ENCODE results near the gene CCDC69. TPM values are rescaled to one million over a fixed set of nuclear protein-coding genes. Genes with fewer than 3 reads are reported as not detected.

CCDC69 gene
- total and polyA plus RNA-seq, 2 donors (not counting 1 experiment from before 2014, with no cell fraction given) = 58.7 to 125 TPM

DNA sequence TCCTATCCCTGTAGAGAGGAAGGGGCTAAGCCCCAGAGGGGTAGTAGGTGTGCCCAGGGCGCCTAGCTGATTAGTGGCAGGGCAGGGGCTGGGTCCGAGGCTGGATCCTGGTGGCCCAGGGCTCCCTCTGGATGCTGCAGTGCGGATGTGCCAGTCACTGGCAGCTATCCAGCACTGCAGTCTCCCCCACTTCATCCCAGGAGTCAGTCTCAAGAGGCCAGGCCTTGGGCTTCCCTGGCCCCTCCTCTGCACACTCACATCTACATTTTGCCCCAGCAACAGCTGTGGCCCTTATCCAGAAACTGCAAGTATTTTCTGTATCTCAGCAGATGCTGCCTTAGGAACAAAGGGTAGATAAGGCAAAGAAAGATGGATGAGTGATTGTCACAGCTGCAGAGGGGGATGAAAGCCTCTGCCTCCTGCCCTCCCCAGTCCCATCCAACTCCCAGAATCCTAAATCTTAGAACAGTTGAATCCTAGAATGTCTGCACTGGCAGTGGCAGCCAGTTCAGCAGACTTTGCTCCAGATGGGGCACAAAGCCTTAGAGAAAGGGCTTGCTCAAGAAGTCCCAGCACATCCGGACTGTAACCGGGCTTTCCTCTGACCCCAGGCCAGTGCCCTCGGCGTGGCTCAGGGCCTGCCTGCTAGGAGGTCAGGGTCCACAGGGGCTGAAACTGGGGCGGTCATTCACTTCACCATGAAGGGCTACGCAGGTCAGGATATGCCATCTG, 68.0 kb downstream of the CCDC69 start:
- H3K4me3 ChIP-seq (ENCODE audit: control extremely low read depth in 1 of 5, extremely low read depth in 1 of 5, insufficient read depth in 1 of 5, low read depth in 2 of 5, low read length in 4 of 5) = peak overlapping the region; percentile 36 to 93 (median 87)
- ChIA-PET POLR2A (interaction anchor here (1.6 to 3.0 kb wide), 2 partner anchors 31 to 98 kb away, joined by 3 to 25 read pairs; no protein-coding TSS in a partner anchor), CTCF (interaction anchor here (1.0 to 46.2 kb wide), 6 partner anchors 9 to 107 kb away, joined by 3 to 1701 read pairs (median 14); no protein-coding TSS in a partner anchor)
- H2AFZ ChIP-seq (ENCODE audit: insufficient read depth, low read depth, low read length, poor library complexity, severe bottlenecking) = peak overlapping the region; percentile 60
- no peaks in the 10 kb centered on the region for H3K9me3 Mint-ChIP-seq (ENCODE audit: insufficient read depth)
- DNase-seq = peak; percentile 57
- H3K9ac ChIP-seq (ENCODE audit: low read length) = peak overlapping the region; percentile 86
- 22% methylated on average over 9 of the region's 9 CpGs for WGBS (ENCODE audit: insufficient coverage)
- H3K4me1 ChIP-seq (ENCODE audit: control insufficient read depth in 2 of 2, insufficient read depth in 2 of 2, low read length in 2 of 2) = peaks cover 80 to 90% of the 10 kb centered on the region in 2 donors
- peak overlapping the region; percentile 97 for H3K27ac Mint-ChIP-seq
- peaks cover under 1% of the 10 kb centered on the region for H4K20me1 ChIP-seq (ENCODE audit: control insufficient read depth, insufficient read depth, low read length, poor library complexity, severe bottlenecking)
- peak overlapping the region; percentile 76 to 91 for H3K27ac ChIP-seq (ENCODE audit: low read length in 2 of 2)
- TF ChIP-seq, protein P1, sequence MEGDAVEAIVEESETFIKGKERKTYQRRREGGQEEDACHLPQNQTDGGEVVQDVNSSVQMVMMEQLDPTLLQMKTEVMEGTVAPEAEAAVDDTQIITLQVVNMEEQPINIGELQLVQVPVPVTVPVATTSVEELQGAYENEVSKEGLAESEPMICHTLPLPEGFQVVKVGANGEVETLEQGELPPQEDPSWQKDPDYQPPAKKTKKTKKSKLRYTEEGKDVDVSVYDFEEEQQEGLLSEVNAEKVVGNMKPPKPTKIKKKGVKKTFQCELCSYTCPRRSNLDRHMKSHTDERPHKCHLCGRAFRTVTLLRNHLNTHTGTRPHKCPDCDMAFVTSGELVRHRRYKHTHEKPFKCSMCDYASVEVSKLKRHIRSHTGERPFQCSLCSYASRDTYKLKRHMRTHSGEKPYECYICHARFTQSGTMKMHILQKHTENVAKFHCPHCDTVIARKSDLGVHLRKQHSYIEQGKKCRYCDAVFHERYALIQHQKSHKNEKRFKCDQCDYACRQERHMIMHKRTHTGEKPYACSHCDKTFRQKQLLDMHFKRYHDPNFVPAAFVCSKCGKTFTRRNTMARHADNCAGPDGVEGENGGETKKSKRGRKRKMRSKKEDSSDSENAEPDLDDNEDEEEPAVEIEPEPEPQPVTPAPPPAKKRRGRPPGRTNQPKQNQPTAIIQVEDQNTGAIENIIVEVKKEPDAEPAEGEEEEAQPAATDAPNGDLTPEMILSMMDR (IDR thresholded peaks at IDR 0.05) = no peak
- H3K27me3 ChIP-seq (replicated peaks in 1 of 4; ENCODE audit: control extremely low read depth in 1 of 4, control insufficient read depth in 3 of 4, insufficient read depth in 4 of 4, low read length in 3 of 4) = no peaks in the 10 kb centered on the region
- H3K9me3 ChIP-seq (ENCODE audit: control extremely low read depth in 1 of 3, control insufficient read depth in 2 of 3, insufficient read depth in 1 of 3, low read length in 2 of 3) = no peaks in the 10 kb centered on the region
- H3K4me3 Mint-ChIP-seq = peak overlapping the region; percentile 97
- H3K36me3 ChIP-seq (replicated peaks in 1 of 2; ENCODE audit: control extremely low read depth in 1 of 2, control insufficient read depth in 1 of 2, extremely low read depth in 1 of 2, insufficient read depth in 2 of 2, low read length in 1 of 2) = peaks cover 0 to 34% of the 10 kb centered on the region in 2 experiments
- H3K4me2 ChIP-seq (replicated peaks; ENCODE audit: low read depth, low read length, poor library complexity, severe bottlenecking) = peak overlapping the region; percentile 92
- peak; percentile 6 for ATAC-seq (ENCODE audit: low read depth)
- H3K79me2 ChIP-seq (ENCODE audit: control insufficient read depth, insufficient read depth, low read length) = peaks cover 100% of the 10 kb centered on the region
- intact Hi-C loops (cut with micrococcal nuclease) = loop anchor here (1.0 to 5.0 kb wide), 4 partner anchors 15 to 291 kb away; partner anchors contain the start of gene SLC36A1
- no peaks in the 10 kb centered on the region for H3K27me3 Mint-ChIP-seq
- peaks cover 88% of the 10 kb centered on the region for H3K4me1 Mint-ChIP-seq

All from B cell (primary cell).